ENCODE data around the gene CASZ1. TPM values are rescaled to one million over a fixed set of nuclear protein-coding genes. Genes with fewer than 3 reads are reported as not detected.

Gene CASZ1
- total RNA-seq, 1 experiment from 2014 or later = 12.6 TPM

DNA sequence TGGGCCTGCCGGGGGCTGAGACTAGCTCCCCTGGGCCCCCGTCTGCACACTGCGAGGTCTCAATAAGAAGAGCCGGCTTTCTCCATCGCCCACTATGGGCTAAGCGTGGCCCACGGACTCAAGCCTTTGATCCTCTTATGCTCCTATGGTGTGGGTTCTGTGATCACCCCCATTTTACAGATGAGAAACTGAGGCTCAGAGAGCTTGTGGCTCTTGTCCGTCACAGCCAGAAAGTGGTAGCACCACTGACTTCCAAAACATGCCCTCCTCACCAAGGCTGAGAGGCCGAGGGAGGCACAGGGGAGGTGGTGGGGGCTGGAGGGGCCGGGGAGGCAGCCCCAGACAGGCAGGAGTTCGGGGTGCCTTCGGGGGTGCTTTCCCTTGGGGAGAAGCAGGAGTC, 39.0 kb upstream of the CASZ1 start:
- CTCF ChIA-PET = no interaction called here
- H3K27me3 Mint-ChIP-seq (ENCODE audit: unreplicated experiment) = peaks cover 41% of the 10 kb centered on the region
- H3K9me3 Mint-ChIP-seq (ENCODE audit: low read depth, unreplicated experiment) = no peaks in the 10 kb centered on the region
- DNase-seq = no peak
- intact Hi-C loops (cut with micrococcal nuclease; ENCODE audit: unreplicated experiment) = no loop called here
- no peak for TF ChIP-seq CTCF (IDR thresholded peaks at IDR 0.05; ENCODE audit: unreplicated experiment)
- no TSS peak for BruUV-seq (replicated peaks)
- no peaks in the 10 kb centered on the region for H3K36me3 Mint-ChIP-seq (ENCODE audit: insufficient read depth, unreplicated experiment)
- no peak overlapping the region for H3K27ac Mint-ChIP-seq (ENCODE audit: unreplicated experiment)
- H3K4me3 Mint-ChIP-seq (ENCODE audit: low read depth, unreplicated experiment) = no peak overlapping the region
- no peaks in the 10 kb centered on the region for H3K4me1 Mint-ChIP-seq (ENCODE audit: low read depth, unreplicated experiment)

DNA sequence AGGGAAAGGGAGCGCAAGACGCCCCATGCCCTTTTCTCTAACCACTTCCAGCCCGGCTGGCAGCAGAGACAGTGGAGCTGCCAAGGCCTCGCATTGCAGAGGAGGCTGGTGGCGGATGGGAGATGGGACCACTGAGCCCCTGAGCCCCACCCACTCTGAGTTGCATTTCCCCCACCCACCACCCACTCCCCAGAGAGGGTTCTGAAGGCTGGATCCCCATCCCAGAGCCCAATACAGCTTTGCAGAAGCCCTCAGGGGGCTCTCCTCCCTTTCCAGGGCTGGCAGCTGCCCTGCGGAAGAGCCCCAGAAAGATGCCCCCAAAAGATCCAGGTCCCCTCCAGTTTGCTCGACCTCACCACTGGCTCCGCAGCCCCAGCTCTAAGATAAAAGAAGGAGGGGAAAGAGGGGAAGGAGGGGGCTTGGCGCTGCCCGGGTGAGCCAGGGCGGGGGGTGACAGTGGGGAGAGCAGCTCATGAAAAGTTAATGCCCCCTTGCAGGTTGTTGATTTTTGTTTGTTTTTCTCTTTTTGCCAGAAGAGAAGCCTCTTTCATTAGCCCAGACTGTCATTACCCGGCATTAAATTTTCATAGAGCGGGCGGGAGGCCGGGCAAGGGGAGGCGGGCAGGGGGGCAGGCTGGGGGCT, 38.4 kb upstream of the CASZ1 start:
- no TSS peak for BruUV-seq (replicated peaks)

GRCh38 chr1:10833630-10834557, 37.4 kb upstream of the CASZ1 start:
- Mint-ChIP-seq H3K4me3 (ENCODE audit: low read depth, unreplicated experiment) (no peak overlapping the region), H3K9me3 (ENCODE audit: low read depth, unreplicated experiment) (no peaks in the 10 kb centered on the region), H3K4me1 (ENCODE audit: low read depth, unreplicated experiment) (no peaks in the 10 kb centered on the region), H3K27ac (ENCODE audit: unreplicated experiment) (peak overlapping the region; percentile 26), H3K27me3 (ENCODE audit: unreplicated experiment) (peaks cover 32% of the 10 kb centered on the region), H3K36me3 (ENCODE audit: insufficient read depth, unreplicated experiment) (no peaks in the 10 kb centered on the region)
- TF ChIP-seq CTCF (IDR thresholded peaks at IDR 0.05; ENCODE audit: unreplicated experiment) = no peak
- no TSS peak for BruUV-seq (replicated peaks)
- intact Hi-C loops (cut with micrococcal nuclease; ENCODE audit: unreplicated experiment) = no loop called here
- CTCF ChIA-PET = interaction anchor here (0.5 kb wide), 1 partner anchor 166 kb away, joined by 3 read pairs; no protein-coding TSS in a partner anchor
- no peak for DNase-seq

More for the DNA sequence above, 38.4 kb upstream of the CASZ1 start:
- H3K4me3 Mint-ChIP-seq (ENCODE audit: low read depth, unreplicated experiment) = no peak overlapping the region
- no peaks in the 10 kb centered on the region for H3K4me1 Mint-ChIP-seq (ENCODE audit: low read depth, unreplicated experiment)
- intact Hi-C loops (cut with micrococcal nuclease; ENCODE audit: unreplicated experiment) = no loop called here
- no peak for TF ChIP-seq CTCF (IDR thresholded peaks at IDR 0.05; ENCODE audit: unreplicated experiment)
- no peaks in the 10 kb centered on the region for H3K9me3 Mint-ChIP-seq (ENCODE audit: low read depth, unreplicated experiment)
- H3K27ac Mint-ChIP-seq (ENCODE audit: unreplicated experiment) = no peak overlapping the region
- H3K36me3 Mint-ChIP-seq (ENCODE audit: insufficient read depth, unreplicated experiment) = no peaks in the 10 kb centered on the region
- no peak for DNase-seq
- CTCF ChIA-PET = no interaction called here
- H3K27me3 Mint-ChIP-seq (ENCODE audit: unreplicated experiment) = peaks cover 39% of the 10 kb centered on the region

DNA sequence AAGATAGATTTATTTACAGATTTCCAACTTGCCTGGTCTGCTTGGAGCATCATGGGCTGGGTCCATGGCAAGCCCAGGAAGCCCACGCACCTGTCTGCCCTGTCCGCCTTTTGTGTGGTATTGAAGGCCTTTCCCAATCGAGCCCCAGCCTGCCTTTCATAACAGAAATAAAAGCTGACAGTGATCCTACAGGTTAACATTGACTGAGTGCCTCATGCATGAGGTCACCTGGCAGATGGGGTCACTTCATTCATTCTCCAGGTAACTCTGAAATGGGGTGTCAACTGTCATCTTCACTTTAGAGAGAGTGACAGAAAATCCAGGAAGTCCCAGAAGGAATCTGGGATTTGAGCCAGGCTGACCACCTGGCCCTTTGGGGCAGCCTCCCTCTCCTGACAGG, 36.3 kb upstream of the CASZ1 start:
- Mint-ChIP-seq H3K9me3 (ENCODE audit: low read depth, unreplicated experiment) (no peaks in the 10 kb centered on the region), H3K4me1 (ENCODE audit: low read depth, unreplicated experiment) (no peaks in the 10 kb centered on the region), H3K4me3 (ENCODE audit: low read depth, unreplicated experiment) (no peak overlapping the region), H3K36me3 (ENCODE audit: insufficient read depth, unreplicated experiment) (no peaks in the 10 kb centered on the region), H3K27me3 (ENCODE audit: unreplicated experiment) (peaks cover 33% of the 10 kb centered on the region), H3K27ac (ENCODE audit: unreplicated experiment) (no peak overlapping the region)
- intact Hi-C loops (cut with micrococcal nuclease; ENCODE audit: unreplicated experiment) = no loop called here
- BruUV-seq (replicated peaks) = no TSS peak
- CTCF ChIA-PET = no interaction called here
- TF ChIP-seq CTCF (IDR thresholded peaks at IDR 0.05; ENCODE audit: unreplicated experiment) = no peak
- DNase-seq = no peak
